HG03135 (cell line): ENCODE results near the gene PACS1.
"Not testable (repeated sequence)": the region's sequence is repeated elsewhere in the genome, so short reads cannot be mapped to it uniquely, and the experiment has no call there.

Experiments used
- ATAC-seq: cut with Tn5 transposase; IDR thresholded peaks from one replicate; pipeline ENCODE4 v1.9.1; 2021; ENCODE audit warnings: mild to moderate bottlenecking, moderate library complexity; ENCODE audit not compliant: unreplicated experiment

PACS1 gene

GRCh38 chr11:66239998-66240780 is 170.1 kb downstream of the PACS1 start:
- no peak for ATAC-seq

- ATAC-seq: no peak
These were observed 170.7 kb downstream of the PACS1 start for GRCh38 chr11:66240781-66241136.

DNA sequence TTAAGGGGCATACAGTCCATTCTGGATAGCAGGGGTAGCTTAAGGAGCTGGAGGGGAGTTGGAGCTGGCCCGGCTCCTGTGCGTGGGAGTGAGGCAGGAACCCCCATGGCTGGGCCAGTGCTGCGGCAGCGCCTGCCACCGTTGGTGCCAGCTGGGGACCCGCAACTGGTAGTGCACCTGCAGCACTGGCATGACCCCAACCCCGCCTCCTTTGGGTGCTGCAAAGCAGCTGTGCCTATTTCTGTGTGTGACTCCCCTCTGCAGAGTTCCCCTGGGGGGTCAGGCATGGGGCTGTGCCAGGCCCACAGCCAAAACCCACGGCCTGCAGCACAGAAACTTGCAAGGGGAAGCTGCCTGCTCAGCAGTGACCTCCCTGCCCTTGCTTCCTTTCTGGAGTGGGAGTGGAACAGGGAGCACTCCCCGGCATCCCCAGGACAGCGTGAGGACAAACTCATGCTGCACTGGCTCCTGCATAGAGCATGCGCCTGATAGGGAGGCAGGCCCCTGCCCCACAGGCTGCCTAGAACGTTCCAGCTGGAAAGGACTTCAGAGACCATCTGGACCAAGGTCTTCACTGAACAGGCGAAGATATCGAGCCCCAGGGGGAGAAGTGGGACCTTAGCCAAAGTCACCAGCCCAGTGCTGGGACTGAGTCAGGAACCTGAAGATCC is 172.2 kb downstream of the PACS1 start:
- ATAC-seq: no peak

GRCh38 chr11:66243782-66244535 is 173.9 kb downstream of the PACS1 start:
- ATAC-seq: no peak

DNA sequence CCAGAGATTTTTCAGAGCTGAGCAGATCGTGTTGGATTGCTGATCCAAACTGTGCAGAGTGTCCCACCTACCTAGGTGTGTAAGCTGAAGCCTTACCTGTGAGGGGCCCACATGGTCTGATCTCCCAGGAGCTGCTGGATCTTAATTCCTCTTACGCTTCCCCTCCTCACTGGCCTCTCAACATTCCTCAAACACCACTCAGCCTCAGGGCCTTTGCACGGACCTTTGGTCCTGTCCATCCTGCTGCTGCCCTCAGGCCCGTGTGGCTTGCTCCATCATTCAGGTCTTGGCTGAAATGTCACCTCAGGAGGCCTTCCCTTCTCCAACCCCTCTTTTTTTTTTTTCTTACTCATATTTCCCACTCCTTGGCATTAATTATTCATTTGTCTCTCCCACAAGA is 177.2 kb downstream of the PACS1 start:
- no peak for ATAC-seq

DNA sequence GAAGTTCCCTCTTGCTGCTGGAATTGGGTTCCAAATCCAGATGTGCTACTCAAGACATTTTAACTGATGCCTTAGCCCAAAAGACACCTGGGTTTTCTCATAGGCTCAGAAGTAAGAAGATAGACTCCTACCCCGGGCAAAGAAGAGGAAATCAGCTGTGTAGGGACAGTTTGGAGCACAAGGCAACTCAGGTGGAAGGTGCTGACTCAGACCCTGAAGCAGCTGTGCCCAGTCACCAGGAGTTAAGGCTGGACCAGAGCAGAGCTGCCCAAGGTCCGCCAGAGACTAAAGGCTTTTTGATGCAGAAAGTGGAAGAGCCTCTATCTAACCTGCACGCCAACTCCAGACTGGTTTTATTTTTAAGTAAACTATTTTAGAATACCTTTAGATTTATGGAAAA is 177.7 kb downstream of the PACS1 start:
- no peak for ATAC-seq

DNA sequence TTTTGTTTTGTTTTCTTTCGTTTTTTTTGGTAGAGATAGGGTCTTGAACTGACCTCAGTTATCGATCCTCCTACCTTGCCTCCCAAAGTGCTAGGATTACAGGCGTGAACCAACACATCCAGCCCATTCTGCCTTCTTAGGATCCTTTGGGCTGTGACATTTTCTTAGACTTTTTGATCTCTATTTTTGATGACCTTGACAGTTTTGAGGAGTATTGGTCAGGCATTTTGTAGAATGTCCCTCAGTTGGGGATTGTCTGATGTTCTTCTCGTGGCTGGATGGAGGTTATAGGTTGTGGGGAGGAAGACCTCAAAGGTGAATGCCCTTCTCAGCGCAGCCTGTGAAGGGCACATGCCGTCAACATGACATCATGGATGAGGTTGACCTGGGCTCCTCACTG is 178.8 kb downstream of the PACS1 start:
- ATAC-seq: no peak

DNA sequence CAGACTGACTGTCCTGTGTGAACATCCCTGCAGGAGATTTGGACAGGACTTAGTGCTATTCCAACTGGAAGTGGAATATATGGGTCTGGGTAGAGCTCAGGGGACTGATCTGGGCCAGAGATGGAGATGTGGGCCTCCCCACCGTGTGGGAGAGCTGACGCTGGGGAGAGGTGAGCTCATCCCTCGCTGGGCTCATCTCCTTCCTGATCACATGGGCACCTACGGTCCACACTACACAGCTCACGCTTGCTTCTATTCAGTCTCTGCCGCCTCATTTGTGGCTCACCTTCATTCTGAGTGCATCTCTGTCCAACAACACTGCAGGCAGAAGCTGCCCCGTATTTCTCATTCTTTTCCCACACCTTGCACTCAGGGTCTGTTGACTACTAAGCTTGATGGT is 181.7 kb downstream of the PACS1 start:
- no peak for ATAC-seq

DNA sequence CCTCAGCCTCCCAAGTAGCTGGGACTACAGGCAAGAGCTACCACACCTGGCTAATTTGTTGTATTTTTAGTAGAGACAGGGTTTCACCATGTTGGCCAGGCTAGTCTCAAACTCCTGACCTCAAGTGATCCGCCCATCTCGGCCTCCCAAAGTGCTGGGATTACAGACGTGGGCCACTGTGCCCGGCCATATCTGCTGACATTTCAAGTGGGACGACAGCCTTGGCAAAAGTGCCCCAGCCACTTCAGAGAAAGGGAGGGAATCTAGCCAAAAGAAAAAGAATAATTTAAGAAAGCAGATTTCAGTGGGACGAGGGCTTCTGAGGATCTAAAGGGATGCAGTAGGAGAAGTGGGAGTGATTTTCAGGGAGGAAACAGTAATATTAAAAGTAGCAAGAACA is 183.0 kb downstream of the PACS1 start:
- ATAC-seq: not testable (repeated sequence)

- no peak for ATAC-seq
These were observed 188.4 kb downstream of the PACS1 start for GRCh38 chr11:66258473-66258893.

DNA sequence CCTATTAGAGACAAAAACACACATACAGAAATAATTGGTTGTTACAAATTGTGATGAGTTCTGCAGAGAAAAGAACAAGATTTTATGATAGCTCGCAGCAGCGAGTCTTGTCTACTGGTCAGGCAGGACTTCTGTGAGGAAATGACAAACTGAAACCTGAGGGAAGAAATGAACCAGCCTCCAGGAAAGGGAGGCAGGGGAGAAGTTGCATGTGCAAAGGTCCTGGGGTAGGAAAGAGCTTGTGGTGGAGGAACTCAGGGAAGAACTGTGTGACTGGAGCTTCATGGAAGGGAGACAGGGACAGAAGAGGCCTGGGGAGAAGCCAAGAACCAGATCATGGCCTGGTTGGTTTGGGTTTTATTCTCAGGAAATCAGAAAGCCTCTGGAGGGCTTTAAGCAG is 189.2 kb downstream of the PACS1 start:
- no peak for ATAC-seq

- no peak for ATAC-seq
These were observed 189.9 kb downstream of the PACS1 start for GRCh38 chr11:66259956-66260355.

DNA sequence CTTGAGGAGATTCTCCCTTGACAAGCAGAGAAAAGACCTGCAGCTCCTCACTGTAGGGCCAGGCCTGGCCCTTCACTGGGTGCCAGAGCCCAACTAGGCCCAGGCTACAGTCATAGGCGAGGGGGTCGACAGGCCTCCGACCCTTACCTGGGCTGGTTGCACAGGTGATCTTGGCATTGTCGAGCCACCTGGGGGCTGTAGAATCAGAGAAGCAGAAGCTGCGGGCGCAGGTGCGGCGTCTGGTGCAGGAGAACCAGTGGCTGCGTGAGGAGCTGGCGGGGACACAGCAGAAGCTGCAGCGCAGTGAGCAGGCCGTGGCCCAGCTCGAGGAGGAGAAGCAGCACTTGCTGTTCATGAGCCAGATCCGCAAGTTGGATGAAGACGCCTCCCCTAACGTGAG is 191.5 kb downstream of the PACS1 start:
- ATAC-seq: no peak

DNA sequence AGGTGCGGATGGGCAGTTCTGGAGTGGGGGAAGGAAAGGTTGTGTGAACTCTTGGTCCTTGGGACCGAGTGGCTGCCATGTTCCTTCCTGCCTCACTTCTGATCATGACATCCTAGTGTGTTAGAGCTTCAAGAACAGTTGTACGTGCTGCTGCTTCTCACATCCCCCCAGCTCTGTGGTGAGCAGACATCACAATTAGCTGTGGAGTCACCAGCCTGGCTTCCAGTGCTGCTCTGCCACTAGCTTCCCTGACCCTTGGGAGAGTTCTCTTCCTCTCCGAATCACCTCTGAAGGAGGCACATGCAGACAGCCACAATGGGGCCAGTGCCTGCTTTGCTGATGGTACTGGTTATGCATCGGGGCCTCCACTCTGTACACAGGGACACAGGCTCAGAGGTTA is 192.1 kb downstream of the PACS1 start:
- no peak for ATAC-seq

- ATAC-seq: no peak
These were observed 192.6 kb downstream of the PACS1 start for GRCh38 chr11:66262696-66263095.

GRCh38 chr11:66263231-66263630 is 193.2 kb downstream of the PACS1 start:
- ATAC-seq: no peak

DNA sequence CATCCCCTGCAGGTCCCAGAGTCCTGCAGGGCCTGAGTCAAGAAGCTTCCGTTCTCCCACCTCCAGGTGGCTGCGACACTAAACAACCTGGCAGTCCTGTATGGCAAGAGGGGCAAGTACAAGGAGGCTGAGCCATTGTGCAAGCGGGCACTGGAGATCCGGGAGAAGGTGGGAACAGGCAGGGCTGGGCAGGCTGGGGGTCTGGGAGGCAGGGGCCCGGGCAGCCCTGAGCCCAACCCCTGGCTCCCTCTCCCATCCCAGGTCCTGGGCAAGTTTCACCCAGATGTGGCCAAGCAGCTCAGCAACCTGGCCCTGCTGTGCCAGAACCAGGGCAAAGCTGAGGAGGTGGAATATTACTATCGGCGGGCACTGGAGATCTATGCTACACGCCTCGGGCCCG is 193.7 kb downstream of the PACS1 start:
- no peak for ATAC-seq

DNA sequence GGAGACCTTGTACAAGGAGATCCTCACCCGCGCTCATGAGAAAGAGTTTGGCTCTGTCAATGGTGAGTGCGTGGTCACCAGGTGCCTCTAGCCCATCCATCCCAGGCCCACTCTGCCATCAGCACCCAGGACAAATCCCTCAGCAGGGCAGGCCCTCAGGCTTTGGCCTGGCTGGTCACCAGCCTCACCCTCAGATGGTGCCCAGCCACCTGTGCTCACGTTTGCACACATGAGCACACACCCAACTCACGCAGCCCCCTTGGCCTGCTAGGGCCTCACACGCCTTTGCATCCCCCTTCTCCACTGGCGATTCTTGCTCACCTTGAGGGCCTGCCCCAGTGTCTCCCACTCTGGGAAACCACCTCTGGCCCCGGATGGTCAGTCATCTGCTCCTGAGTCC is 194.3 kb downstream of the PACS1 start:
- ATAC-seq: no peak

DNA sequence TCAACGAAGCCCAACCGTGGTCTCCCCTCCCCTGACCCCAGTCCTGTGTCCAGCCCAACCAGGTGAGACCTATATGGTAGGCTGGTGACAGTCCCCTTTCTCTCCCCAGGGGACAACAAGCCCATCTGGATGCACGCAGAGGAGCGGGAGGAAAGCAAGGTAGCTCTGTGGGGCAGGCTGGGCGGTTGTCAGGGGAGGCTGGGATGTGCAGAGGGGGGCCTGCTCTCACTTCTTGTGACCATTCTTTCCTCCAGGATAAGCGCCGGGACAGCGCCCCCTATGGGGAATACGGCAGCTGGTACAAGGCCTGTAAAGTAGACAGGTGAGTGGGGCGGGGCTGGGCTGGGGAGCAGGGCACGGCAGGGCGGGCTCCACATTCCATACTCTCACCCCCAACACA is 194.8 kb downstream of the PACS1 start:
- no peak for ATAC-seq

DNA sequence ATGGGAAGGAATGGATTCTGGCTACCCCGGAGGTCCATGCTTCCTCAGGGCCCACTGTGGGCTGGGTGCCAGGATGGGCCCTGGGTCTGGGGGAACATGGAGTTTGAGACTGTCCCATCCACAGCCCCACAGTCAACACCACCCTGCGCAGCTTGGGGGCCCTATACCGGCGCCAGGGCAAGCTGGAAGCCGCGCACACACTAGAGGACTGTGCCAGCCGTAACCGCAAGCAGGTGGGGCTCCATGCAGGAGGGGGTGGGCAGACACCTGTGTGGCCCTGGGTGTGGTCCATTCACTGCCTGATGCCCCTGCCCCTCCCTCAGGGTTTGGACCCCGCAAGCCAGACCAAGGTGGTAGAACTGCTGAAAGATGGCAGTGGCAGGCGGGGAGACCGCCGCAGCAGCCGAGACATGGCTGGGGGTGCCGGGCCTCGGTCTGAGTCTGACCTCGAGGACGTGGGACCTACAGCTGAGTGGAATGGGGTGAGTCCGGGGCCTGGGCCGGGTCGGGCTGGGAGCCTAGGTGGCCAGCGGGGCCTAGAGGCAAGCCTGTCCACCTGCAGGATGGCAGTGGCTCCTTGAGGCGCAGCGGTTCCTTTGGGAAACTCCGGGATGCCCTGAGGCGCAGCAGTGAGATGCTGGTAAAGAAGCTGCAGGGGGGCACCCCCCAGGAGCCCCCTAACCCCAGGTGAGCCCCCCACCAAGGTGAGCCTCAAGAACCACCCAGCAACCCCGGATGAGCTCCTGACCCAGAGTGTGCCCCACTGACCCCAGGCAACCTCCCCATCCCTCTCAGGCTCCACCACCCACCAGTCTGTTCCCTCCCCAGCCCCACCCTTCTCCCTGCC is 195.7 kb downstream of the PACS1 start:
- no peak for ATAC-seq
